CD8-positive, alpha-beta memory T cell (primary cell): ENCODE data around the gene PANK2. TPM values are rescaled to one million over a fixed set of nuclear protein-coding genes. Genes with fewer than 3 reads are reported as not detected.

Source experiments
- CTCF ChIA-PET: fragments of 350-600 bp; sonication (Branson Sonifier 250); formaldehyde crosslinking; loops from one replicate; lab custom pipeline; 2021; ENCODE audit warnings: antibody characterized with exemption; lab: Charles Lee
- POLR2A ChIA-PET: fragments of 350-600 bp; sonication (Branson Sonifier 250); formaldehyde crosslinking; loops from one replicate; lab custom pipeline; 2021; ENCODE audit warnings: antibody characterized with exemption; lab: Charles Lee
- DNase-seq, 5 donors: peaks; one replicate each; pipeline versions ENCODE4 v3.0.0 to v3.0.0-alpha.2; 2020 to 2022; ENCODE audit warnings: mixed read lengths in 1 of 5
- H3K27ac ChIP-seq: one replicate; pipeline ENCODE4 v1.7.0; 2013; ENCODE audit warnings: low read depth, mild to moderate bottlenecking, low read length, moderate library complexity
- H3K27me3 ChIP-seq: 2 replicates; pipeline ENCODE4 v1.7.0; 2013; ENCODE audit warnings: low read length, mild to moderate bottlenecking; ENCODE audit not compliant: insufficient read depth, poor library complexity, severe bottlenecking
- H3K36me3 ChIP-seq: 2 replicates; pipeline ENCODE4 v1.7.0; 2013; ENCODE audit warnings: mild to moderate bottlenecking, low read length, moderate library complexity; ENCODE audit not compliant: insufficient read depth
- H3K4me1 ChIP-seq: 2 replicates; pipeline ENCODE4 v1.7.0; 2013; ENCODE audit warnings: mild to moderate bottlenecking, low read length, moderate library complexity; ENCODE audit not compliant: insufficient read depth
- H3K4me3 ChIP-seq: 2 replicates; pipeline ENCODE4 v1.7.0; 2013; ENCODE audit warnings: mild to moderate bottlenecking, low read length
- H3K9me3 ChIP-seq: 2 replicates; pipeline ENCODE4 v1.7.0; 2013; ENCODE audit warnings: mild to moderate bottlenecking, low read length
- H3K27ac Mint-ChIP-seq, 8 donors: one replicate each; pipeline ENCODE4 v1.8.0; 2020 to 2021; ENCODE audit warnings: mixed read lengths in 8 of 8, mild to moderate bottlenecking in 6 of 8, inconsistent platforms in 3 of 8, moderate library complexity in 3 of 8
- H3K27me3 Mint-ChIP-seq, 2 donors: one replicate each; pipeline ENCODE4 v1.8.0; 2020 to 2021; ENCODE audit warnings: mixed read lengths in 2 of 2, mild to moderate bottlenecking in 1 of 2, moderate library complexity in 1 of 2
- H3K36me3 Mint-ChIP-seq, 3 donors: one replicate each; pipeline ENCODE4 v1.8.0; 2020 to 2021; ENCODE audit warnings: mixed read lengths in 3 of 3, inconsistent platforms in 1 of 3, mild to moderate bottlenecking in 1 of 3
- H3K4me1 Mint-ChIP-seq, 3 donors: one replicate each; pipeline ENCODE4 v1.8.0; 2020 to 2021; ENCODE audit warnings: mixed read lengths in 3 of 3, inconsistent platforms in 1 of 3, mild to moderate bottlenecking in 1 of 3
- H3K4me3 Mint-ChIP-seq, 7 donors: one replicate each; pipeline ENCODE4 v1.8.0; 2020 to 2021; ENCODE audit warnings: mixed read lengths in 7 of 7, mild to moderate bottlenecking in 6 of 7, moderate library complexity in 4 of 7, inconsistent platforms in 2 of 7
- H3K9me3 Mint-ChIP-seq, 5 donors: one replicate each; pipeline ENCODE4 v1.8.0; 2020 to 2022; ENCODE audit warnings: mixed read lengths in 5 of 5, mild to moderate bottlenecking in 3 of 5, moderate library complexity in 2 of 5, inconsistent platforms in 1 of 5
- polyA plus RNA-seq: library from polyadenylated mRNA; unstranded; fragments of 300-500 nt; fragmentation: Illumina TruSeq; gene quantifications from one replicate; pipeline ENCODE4 v1.2.3, GENCODE V29; 2021
- total RNA-seq, 2 experiments: library from RNA; stranded (reverse); gene quantifications; one replicate each; pipeline ENCODE4 v1.2.3, GENCODE V29; 2021

PANK2 gene
- total and polyA plus RNA-seq, 3 experiments from 2014 or later, result 51.0 to 62.3 (median 58.1) TPM

- POLR2A ChIA-PET, result no interaction called here
- H3K27me3 Mint-ChIP-seq, result no peaks in the 10 kb centered on the region
Measured at GRCh38 chr20:3931664-3932063, 42.5 kb downstream of the PANK2 start.

GRCh38 chr20:3932277-3932676 is 43.1 kb downstream of the PANK2 start:
- Histone ChIP-seq H3K27ac (no peak overlapping the region), H3K4me1 (peaks cover 23% of the 10 kb centered on the region), H3K36me3 (no peaks in the 10 kb centered on the region), H3K4me3 (peak overlapping the region; percentile 37), H3K27me3 (no peaks in the 10 kb centered on the region), H3K9me3 (no peaks in the 10 kb centered on the region)
- H3K4me1 Mint-ChIP-seq, result peaks cover 29 to 69% (median 36%) of the 10 kb centered on the region in 3 donors
- H3K36me3 Mint-ChIP-seq, result peaks cover 1 to 13% (median 2%) of the 10 kb centered on the region in 3 donors
- H3K4me3 Mint-ChIP-seq, result peak overlapping the region; percentile 80 to 93 (median 85)
- no peaks in the 10 kb centered on the region for H3K27me3 Mint-ChIP-seq
- H3K27ac Mint-ChIP-seq, result peak overlapping the region in 7 of 8 donors; percentile 76 to 98 (median 92)
- ChIA-PET CTCF (interaction anchor here (1.1 to 1.4 kb wide), 3 partner anchors 10 to 153 kb away, joined by 3 to 5 read pairs (median 4); partner anchors contain the start of gene AP5S1), POLR2A (interaction anchor here (0.6 kb wide), 2 partner anchors 22 to 165 kb away, joined by 4 to 5 read pairs; no protein-coding TSS in a partner anchor)
- H3K9me3 Mint-ChIP-seq, result no peaks in the 10 kb centered on the region
- no peak for DNase-seq

More at GRCh38 chr20:3931664-3932063, 42.5 kb downstream of the PANK2 start:
- Histone ChIP-seq H3K4me1 (peaks cover 23% of the 10 kb centered on the region), H3K27me3 (no peaks in the 10 kb centered on the region), H3K27ac (no peak overlapping the region), H3K9me3 (no peaks in the 10 kb centered on the region), H3K36me3 (no peaks in the 10 kb centered on the region), H3K4me3 (no peak overlapping the region)
- DNase-seq, result no peak
- CTCF ChIA-PET, result interaction anchor here (0.6 to 1.4 kb wide), 2 partner anchors 87 to 154 kb away, joined by 3 to 4 read pairs; no protein-coding TSS in a partner anchor
- H3K4me3 Mint-ChIP-seq, result peak overlapping the region in 5 of 7 donors; percentile 46 to 85 (median 80)
- H3K9me3 Mint-ChIP-seq, result no peaks in the 10 kb centered on the region
- H3K36me3 Mint-ChIP-seq, result peaks cover 0 to 15% (median 2%) of the 10 kb centered on the region in 3 donors
- peaks cover 33 to 75% (median 42%) of the 10 kb centered on the region in 3 donors for H3K4me1 Mint-ChIP-seq
- H3K27ac Mint-ChIP-seq, result peak overlapping the region in 4 of 8 donors; percentile 76 to 92 (median 78)

DNA sequence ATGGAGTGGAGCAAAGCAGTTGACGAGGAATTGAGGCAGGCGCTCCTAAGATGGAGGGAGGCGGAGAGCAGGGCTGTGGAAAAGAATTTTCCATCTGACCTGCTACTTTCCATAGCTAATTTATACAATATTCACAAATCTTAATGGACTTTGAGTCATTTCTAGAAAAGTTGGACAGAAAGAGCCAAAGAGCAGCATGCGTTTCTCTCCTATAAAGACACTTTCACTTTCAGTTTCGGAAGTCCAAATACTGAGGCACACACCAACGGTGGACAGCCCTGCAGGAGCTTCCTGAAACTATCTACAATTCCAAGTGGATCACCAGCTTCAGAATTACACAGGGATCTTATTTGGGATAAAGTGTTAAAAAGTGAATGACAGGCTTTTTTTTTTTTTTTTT is 43.5 kb downstream of the PANK2 start:
- no peak overlapping the region for H3K27ac ChIP-seq
- CTCF ChIA-PET, result interaction anchor here (1.1 to 1.4 kb wide), 3 partner anchors 11 to 153 kb away, joined by 3 to 5 read pairs (median 4); partner anchors contain the start of gene AP5S1
- POLR2A ChIA-PET, result interaction anchor here (0.6 kb wide), 2 partner anchors 22 to 166 kb away, joined by 4 to 5 read pairs; no protein-coding TSS in a partner anchor

DNA sequence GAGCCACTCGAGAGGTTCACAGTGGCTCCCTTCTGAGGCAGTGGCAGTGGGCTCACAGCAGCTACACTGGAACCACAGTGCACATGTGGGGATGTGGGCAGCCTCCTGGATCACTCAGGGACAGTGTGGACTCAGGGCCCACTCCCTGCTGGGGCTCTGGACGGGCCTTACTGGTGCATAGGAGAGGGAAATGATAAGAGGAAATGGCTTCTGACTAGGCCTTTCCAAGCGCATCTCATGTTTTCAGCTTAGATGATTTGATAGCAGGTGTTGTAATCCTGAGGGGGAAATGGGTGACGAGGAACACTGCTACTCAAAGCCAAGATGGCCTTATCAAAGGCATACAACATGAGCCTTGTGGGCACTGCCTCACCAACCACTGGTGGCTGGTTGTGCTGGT is 44.0 kb downstream of the PANK2 start:
- Mint-ChIP-seq H3K4me1 (peaks cover 21 to 60% (median 27%) of the 10 kb centered on the region in 3 donors), H3K27me3 (no peaks in the 10 kb centered on the region), H3K27ac (peak overlapping the region; percentile 69 to 94 (median 91)), H3K36me3 (peaks cover 2 to 20% (median 10%) of the 10 kb centered on the region in 3 donors), H3K9me3 (peaks cover 0 to under 1% (median 0%) of the 10 kb centered on the region in 5 donors), H3K4me3 (peak overlapping the region; percentile 80 to 93 (median 85))
- POLR2A ChIA-PET, result no interaction called here
- no peak for DNase-seq
- H3K36me3 ChIP-seq, result no peaks in the 10 kb centered on the region
- H3K4me1 ChIP-seq, result peaks cover 23% of the 10 kb centered on the region
- no peaks in the 10 kb centered on the region for H3K27me3 ChIP-seq
- no peaks in the 10 kb centered on the region for H3K9me3 ChIP-seq
- no peak overlapping the region for H3K27ac ChIP-seq
- CTCF ChIA-PET, result interaction anchor here (1.1 to 1.3 kb wide), 2 partner anchors 11 to 113 kb away, joined by 3 to 5 read pairs; partner anchors contain the start of gene AP5S1
- H3K4me3 ChIP-seq, result peak overlapping the region; percentile 37

More for the DNA sequence above, 43.5 kb downstream of the PANK2 start:
- Mint-ChIP-seq H3K9me3 (no peaks in the 10 kb centered on the region), H3K4me3 (peak overlapping the region; percentile 80 to 93 (median 85)), H3K27me3 (no peaks in the 10 kb centered on the region), H3K4me1 (peaks cover 26 to 65% (median 32%) of the 10 kb centered on the region in 3 donors), H3K36me3 (peaks cover 2 to 15% (median 6%) of the 10 kb centered on the region in 3 donors), H3K27ac (peak overlapping the region; percentile 69 to 98 (median 92))
- peak overlapping the region; percentile 37 for H3K4me3 ChIP-seq
- no peaks in the 10 kb centered on the region for H3K36me3 ChIP-seq
- H3K4me1 ChIP-seq, result peaks cover 23% of the 10 kb centered on the region
- H3K9me3 ChIP-seq, result no peaks in the 10 kb centered on the region
- H3K27me3 ChIP-seq, result no peaks in the 10 kb centered on the region
- DNase-seq, result peak in 1 of 5 donors; percentile 25

GRCh38 chr20:3934624-3935023 is 45.4 kb downstream of the PANK2 start:
- H3K27ac Mint-ChIP-seq, result peak overlapping the region in 4 of 8 donors; percentile 17 to 36 (median 22)
- CTCF ChIA-PET, result no interaction called here
- Histone ChIP-seq H3K27ac (no peak overlapping the region), H3K4me1 (peaks cover 23% of the 10 kb centered on the region), H3K9me3 (no peaks in the 10 kb centered on the region), H3K27me3 (no peaks in the 10 kb centered on the region), H3K4me3 (no peak overlapping the region), H3K36me3 (no peaks in the 10 kb centered on the region)
- no peak for DNase-seq
- H3K4me3 Mint-ChIP-seq, result no peak overlapping the region
- peaks cover 0 to 8% (median 4%) of the 10 kb centered on the region in 5 donors for H3K9me3 Mint-ChIP-seq
- H3K4me1 Mint-ChIP-seq, result peaks cover 21 to 51% (median 22%) of the 10 kb centered on the region in 3 donors
- H3K27me3 Mint-ChIP-seq, result no peaks in the 10 kb centered on the region
- peaks cover 6 to 32% (median 18%) of the 10 kb centered on the region in 3 donors for H3K36me3 Mint-ChIP-seq
- POLR2A ChIA-PET, result no interaction called here

DNA sequence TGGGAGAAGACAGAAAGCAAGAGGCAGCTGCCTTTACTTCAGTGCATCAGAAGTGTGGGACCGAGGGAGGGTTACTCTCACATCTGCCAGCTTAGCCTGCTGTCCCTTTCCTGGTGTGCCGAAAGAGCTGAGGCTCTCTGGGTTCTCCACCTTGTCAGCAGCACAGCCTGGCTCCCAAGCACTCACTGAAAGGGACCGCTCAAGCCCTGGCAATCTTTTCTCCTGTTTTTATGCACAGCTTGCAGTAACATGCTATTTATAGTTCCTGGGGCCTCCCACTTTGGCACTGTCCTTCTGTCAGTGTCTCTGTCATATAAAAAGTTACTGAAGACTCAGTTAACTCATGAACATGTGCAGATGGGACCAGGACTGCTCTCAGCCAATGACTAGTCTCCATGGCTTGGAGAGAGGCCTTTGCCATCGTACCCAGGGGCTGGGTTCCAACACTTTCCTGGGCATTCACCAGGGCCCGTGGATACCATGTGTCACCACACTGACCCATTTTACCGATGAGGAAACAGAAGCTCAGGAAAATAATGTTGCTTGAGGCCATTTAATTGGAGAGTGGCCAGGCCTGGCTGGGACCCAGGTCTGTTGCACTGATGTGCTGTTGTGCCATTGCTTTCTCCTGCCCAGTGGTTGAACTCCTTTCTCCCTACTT is 46.2 kb downstream of the PANK2 start:
- Mint-ChIP-seq H3K4me1 (peaks cover 15 to 43% (median 20%) of the 10 kb centered on the region in 3 donors), H3K27ac (peak overlapping the region in 7 of 8 donors; percentile 21 to 83 (median 36)), H3K9me3 (peaks cover 0 to 8% (median 4%) of the 10 kb centered on the region in 5 donors), H3K4me3 (no peak overlapping the region), H3K36me3 (peaks cover 7 to 38% (median 24%) of the 10 kb centered on the region in 3 donors), H3K27me3 (no peaks in the 10 kb centered on the region)
- H3K27ac ChIP-seq, result no peak overlapping the region
- H3K36me3 ChIP-seq, result no peaks in the 10 kb centered on the region
- DNase-seq, result no peak
- POLR2A ChIA-PET, result no interaction called here
- peaks cover 23% of the 10 kb centered on the region for H3K4me1 ChIP-seq
- CTCF ChIA-PET, result no interaction called here
- H3K4me3 ChIP-seq, result no peak overlapping the region
- no peaks in the 10 kb centered on the region for H3K27me3 ChIP-seq
- H3K9me3 ChIP-seq, result no peaks in the 10 kb centered on the region

DNA sequence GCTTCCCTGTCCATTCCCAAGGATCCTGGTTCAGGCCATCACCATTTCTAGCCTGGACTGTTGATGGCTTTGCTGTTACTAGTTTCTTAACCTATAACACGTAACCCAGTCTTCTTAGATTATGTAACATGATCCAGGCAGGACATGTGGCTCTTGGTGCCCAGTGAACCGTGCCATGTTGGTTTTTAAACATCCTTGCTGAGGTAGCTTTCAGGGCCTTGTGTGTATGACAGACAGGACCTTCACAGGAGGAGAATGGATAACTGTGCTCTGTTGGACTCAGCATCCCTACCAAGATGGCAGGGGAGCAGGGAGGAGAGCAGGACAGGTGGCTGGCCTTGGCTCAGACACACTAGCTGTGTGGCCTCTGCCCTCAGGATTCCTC is 46.8 kb downstream of the PANK2 start:
- H3K27me3 Mint-ChIP-seq, result no peaks in the 10 kb centered on the region
- Histone ChIP-seq H3K9me3 (no peaks in the 10 kb centered on the region), H3K36me3 (no peaks in the 10 kb centered on the region), H3K4me1 (peaks cover 23% of the 10 kb centered on the region), H3K4me3 (no peak overlapping the region), H3K27ac (no peak overlapping the region), H3K27me3 (no peaks in the 10 kb centered on the region)
- H3K27ac Mint-ChIP-seq, result peak overlapping the region in 4 of 8 donors; percentile 28 to 79 (median 64)
- DNase-seq, result no peak
- CTCF ChIA-PET, result no interaction called here
- H3K9me3 Mint-ChIP-seq, result peaks cover 0 to 8% (median 4%) of the 10 kb centered on the region in 5 donors
- peaks cover 15 to 38% (median 17%) of the 10 kb centered on the region in 3 donors for H3K4me1 Mint-ChIP-seq
- H3K36me3 Mint-ChIP-seq, result peaks cover 11 to 43% (median 27%) of the 10 kb centered on the region in 3 donors
- POLR2A ChIA-PET, result interaction anchor here (0.5 kb wide), 1 partner anchor 91 kb away, joined by 3 read pairs; no protein-coding TSS in a partner anchor
- no peak overlapping the region for H3K4me3 Mint-ChIP-seq
